ENCODE data around the gene UBE2J2. TPM values are rescaled to one million over a fixed set of nuclear protein-coding genes. Genes with fewer than 3 reads are reported as not detected.
A peak's percentile ranks its signal among the peaks of the same experiment; 100 is the strongest.

Gene UBE2J2
- 49.3 and 84.1 TPM in 2 replicates for total RNA-seq

GRCh38 chr1:1273512-1274298 is at the start of gene UBE2J2:
UBE2J2 (minus strand) TSS chr1:1273854; CDS start chr1:1267992, 5,862 bp downstream.
- peak within 1 kb of the TSS; percentile 73 for H3K4me3 ChIP-seq (ENCODE audit: low read depth, low read length)
- DNase-seq (ENCODE audit: low read depth): no peak
- TF ChIP-seq CTCF (conservative IDR thresholded peaks at IDR 0.05; ENCODE audit: low read depth, low read length): no peak

DNA sequence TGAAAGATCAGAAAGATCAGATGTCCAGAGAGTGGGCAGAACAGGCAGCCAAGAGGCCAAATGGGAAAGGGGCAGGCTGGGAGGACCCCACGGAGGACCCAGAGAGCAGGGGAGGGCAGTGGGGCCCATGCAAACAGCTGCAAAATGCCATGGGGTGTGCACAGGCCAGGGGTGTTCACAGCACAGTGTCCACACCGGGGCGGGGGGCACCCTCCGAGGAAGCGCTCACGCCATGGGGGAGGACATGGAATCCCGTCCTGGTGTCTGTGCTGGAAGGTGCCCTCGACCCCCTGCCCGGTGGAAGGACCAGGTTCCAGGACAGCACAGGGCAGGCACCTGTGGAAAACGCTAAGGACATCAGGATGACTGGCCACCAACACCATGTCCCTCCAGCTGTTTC is 49.3 kb upstream of the UBE2J2 start:
- no peak for DNase-seq (ENCODE audit: low read depth)
- no peak for TF ChIP-seq CTCF (conservative IDR thresholded peaks at IDR 0.05; ENCODE audit: low read depth, low read length)

DNA sequence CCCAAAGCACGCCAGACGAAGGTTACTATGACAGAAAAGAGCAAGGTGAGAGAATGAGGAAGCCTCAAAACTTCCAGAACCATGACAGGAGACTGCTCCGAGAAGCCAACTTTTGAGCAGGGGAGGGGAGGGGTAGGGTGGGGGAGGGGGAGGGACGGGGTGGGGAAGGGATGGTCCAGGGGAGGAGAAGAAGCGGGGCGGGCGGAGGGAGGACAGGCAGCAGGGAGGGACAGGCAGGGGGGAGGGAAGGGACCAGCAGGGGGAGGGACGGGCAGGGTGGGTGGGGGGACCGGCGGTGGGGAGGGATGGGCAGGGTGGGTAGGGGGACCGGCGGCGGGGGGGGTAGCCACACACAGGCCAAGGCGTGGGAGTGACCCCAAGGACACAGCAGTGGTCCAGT is 48.8 kb upstream of the UBE2J2 start:
- no peak overlapping the region for H3K4me3 ChIP-seq (ENCODE audit: low read depth, low read length)
- no peak for TF ChIP-seq CTCF (conservative IDR thresholded peaks at IDR 0.05; ENCODE audit: low read depth, low read length)
- no peak for DNase-seq (ENCODE audit: low read depth)

More for the DNA sequence above, 49.3 kb upstream of the UBE2J2 start:
- no peak overlapping the region for H3K4me3 ChIP-seq (ENCODE audit: low read depth, low read length)

DNA sequence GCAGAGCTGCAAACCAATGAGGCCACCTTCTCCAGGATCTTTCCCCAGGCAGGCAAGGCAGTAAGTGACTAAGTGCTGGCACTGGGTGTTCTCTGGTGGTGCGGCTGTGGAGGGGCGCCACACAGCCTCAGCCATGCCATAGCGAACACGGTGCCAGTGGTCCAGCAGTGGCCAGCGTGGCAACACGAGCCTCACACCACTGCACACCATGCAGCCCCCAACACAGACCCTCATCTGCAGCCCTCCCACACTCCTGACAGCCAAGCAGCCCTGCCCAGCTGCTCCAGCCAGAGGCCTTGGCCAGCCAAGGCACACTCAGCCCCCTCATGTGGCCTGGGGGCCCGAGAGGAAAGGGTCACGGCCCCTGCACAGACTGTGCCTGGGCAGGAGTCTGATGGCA is 47.8 kb upstream of the UBE2J2 start:
- no peak overlapping the region for H3K4me3 ChIP-seq (ENCODE audit: low read depth, low read length)
- DNase-seq (ENCODE audit: low read depth): no peak
- TF ChIP-seq CTCF (conservative IDR thresholded peaks at IDR 0.05; ENCODE audit: low read depth, low read length): no peak

- no peak overlapping the region for H3K4me3 ChIP-seq (ENCODE audit: low read depth, low read length)
- no peak for DNase-seq (ENCODE audit: low read depth)
Observed at GRCh38 chr1:1320666-1321448, 47.2 kb upstream of the UBE2J2 start.

DNA sequence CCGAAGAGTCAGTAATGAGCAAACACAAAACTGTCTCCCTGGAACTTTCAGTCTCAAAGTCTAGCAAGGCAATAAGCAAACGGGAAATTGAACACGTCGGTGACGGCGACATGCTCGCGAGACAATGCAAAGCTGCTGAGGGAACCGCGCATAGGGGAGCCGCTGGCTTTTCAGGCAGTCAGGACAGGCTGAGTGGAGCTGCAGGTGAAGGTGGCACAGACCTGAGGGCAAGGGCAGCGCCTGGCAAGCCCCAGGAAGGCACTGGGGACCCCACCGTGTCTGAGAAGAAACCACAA is 45.9 kb upstream of the UBE2J2 start:
- no peak overlapping the region for H3K4me3 ChIP-seq (ENCODE audit: low read depth, low read length)
- no peak for TF ChIP-seq CTCF (conservative IDR thresholded peaks at IDR 0.05; ENCODE audit: low read depth, low read length)
- DNase-seq (ENCODE audit: low read depth): no peak

More at GRCh38 chr1:1320666-1321448, 47.2 kb upstream of the UBE2J2 start:
- no peak for TF ChIP-seq CTCF (conservative IDR thresholded peaks at IDR 0.05; ENCODE audit: low read depth, low read length)
